OCI-LY7 (cell line): ENCODE measurements around the gene PHACTR3. TPM values are rescaled to one million over a fixed set of nuclear protein-coding genes. Genes with fewer than 3 reads are reported as not detected.
"Not testable (repeated sequence)": the region's sequence is repeated elsewhere in the genome, so short reads cannot be mapped to it uniquely, and the experiment has no call there.

Experiments
- BruUV-seq: library from RNA; stranded (reverse); fragments of 400-500 nt; replicated peaks from 2 replicates; lab custom pipeline; 2021; lab: Mats Ljungman, UMichigan
- CTCF ChIA-PET: fragments of 300-600 bp; sonication (Branson Sonifier 250); formaldehyde crosslinking; loops from one replicate; lab custom pipeline; 2022; ENCODE audit warnings: antibody characterized with exemption; ENCODE audit not compliant: unreplicated experiment; lab: Charles Lee
- POLR2A ChIA-PET: fragments of 300-600 bp; sonication (Branson Sonifier 250); formaldehyde crosslinking; loops from one replicate; lab custom pipeline; 2022; ENCODE audit warnings: antibody characterized with exemption; lab: Charles Lee
- DNase-seq: peaks from one replicate; pipeline ENCODE4 v3.0.0-alpha.2; 2015; ENCODE audit warnings: low spot score
- H2AFZ ChIP-seq: fragments of 200-600 bp; sonication (generic), shearing (Covaris generic); 2 replicates; pipeline ENCODE4 v1.6.1; 2014; ENCODE audit warnings: mild to moderate bottlenecking, antibody characterized with exemption, low read length, moderate library complexity
- H3K27ac ChIP-seq: fragments of 200-600 bp; sonication (generic); 2 replicates; pipeline ENCODE4 v1.5.1; 2014; ENCODE audit warnings: mixed run types, low read depth, mild to moderate bottlenecking, moderate library complexity, low read length, inconsistent platforms; ENCODE audit not compliant: poor library complexity, severe bottlenecking
- H3K36me3 ChIP-seq: fragments of 200-600 bp; sonication (generic); 2 replicates; pipeline ENCODE4 v1.6.1; 2014; ENCODE audit warnings: mild to moderate bottlenecking, antibody characterized with exemption, low read length, moderate library complexity, mixed read lengths; ENCODE audit not compliant: insufficient read depth
- H3K4me1 ChIP-seq: fragments of 200-600 bp; sonication (generic); 2 replicates; pipeline ENCODE4 v1.5.1; 2014; ENCODE audit warnings: mild to moderate bottlenecking, low read length; ENCODE audit not compliant: insufficient read depth, poor library complexity, severe bottlenecking
- H3K4me2 ChIP-seq: fragments of 200-600 bp; sonication (generic); 2 replicates; pipeline ENCODE4 v1.6.1; 2014; ENCODE audit warnings: mild to moderate bottlenecking, low read length
- H3K4me3 ChIP-seq: fragments of 200-600 bp; sonication (generic); 2 replicates; pipeline ENCODE4 v1.5.1; 2014; ENCODE audit warnings: mild to moderate bottlenecking, low read depth, low read length; ENCODE audit not compliant: poor library complexity, severe bottlenecking
- H3K79me2 ChIP-seq: fragments of 200-600 bp; sonication (generic); 2 replicates; pipeline ENCODE4 v1.6.1; 2016; ENCODE audit warnings: low read depth, mild to moderate bottlenecking, low read length, moderate library complexity, mixed read lengths; ENCODE audit not compliant: insufficient read depth
- H3K9me2 ChIP-seq: fragments of 200-600 bp; sonication (generic); 2 replicates; pipeline ENCODE4 v1.6.1; 2016; ENCODE audit warnings: mild to moderate bottlenecking, low read length, mixed read lengths; ENCODE audit not compliant: insufficient read depth
- H3K9me3 ChIP-seq: fragments of 200-600 bp; sonication (generic); 2 replicates; pipeline ENCODE4 v1.6.1; 2014; ENCODE audit warnings: mild to moderate bottlenecking, mixed run types, low read length, mixed read lengths
- H4K20me1 ChIP-seq: fragments of 200-600 bp; sonication (generic); 2 replicates; pipeline ENCODE4 v1.6.1; 2014; ENCODE audit warnings: mild to moderate bottlenecking, antibody characterized with exemption, low read length, moderate library complexity, mixed read lengths; ENCODE audit not compliant: insufficient read depth
- EZH2phosphoT487 ChIP-seq: fragments of 200-600 bp; sonication (generic); IDR thresholded peaks from 2 replicates; pipeline ENCODE4 v1.6.1; 2018; ENCODE audit warnings: low read depth, borderline replicate concordance, mild to moderate bottlenecking, mixed run types, antibody characterized with exemption, low read length, moderate library complexity, mixed read lengths
- intact Hi-C: fragments of 100-400 bp; cut with micrococcal nuclease; formaldehyde crosslinking; loops from one replicate; pipeline ENCODE4 v1.10.0; 2022; ENCODE audit not compliant: unreplicated experiment
- total RNA-seq, 2 experiments: library from RNA; depleted of rRNA in 1 of 2; stranded (reverse); fragments of >200 nt in 1 of 2; shearing (Covaris generic) in 1 of 2; gene quantifications; 2 replicates each; pipeline ENCODE4 v1.2.3, GENCODE V29; 2014 to 2022
- TF ChIP-seq, protein P1 (sequence below): fragments of 200-600 bp; sonication (generic); conservative IDR thresholded peaks from 2 replicates; pipeline ENCODE4 v1.5.1; 2014; ENCODE audit warnings: mild to moderate bottlenecking, antibody characterized with exemption, low read length, moderate library complexity, mixed read lengths

PHACTR3 gene
- total RNA-seq, 2 experiments from 2014 or later = 0.32 TPM; not detected in 1

DNA sequence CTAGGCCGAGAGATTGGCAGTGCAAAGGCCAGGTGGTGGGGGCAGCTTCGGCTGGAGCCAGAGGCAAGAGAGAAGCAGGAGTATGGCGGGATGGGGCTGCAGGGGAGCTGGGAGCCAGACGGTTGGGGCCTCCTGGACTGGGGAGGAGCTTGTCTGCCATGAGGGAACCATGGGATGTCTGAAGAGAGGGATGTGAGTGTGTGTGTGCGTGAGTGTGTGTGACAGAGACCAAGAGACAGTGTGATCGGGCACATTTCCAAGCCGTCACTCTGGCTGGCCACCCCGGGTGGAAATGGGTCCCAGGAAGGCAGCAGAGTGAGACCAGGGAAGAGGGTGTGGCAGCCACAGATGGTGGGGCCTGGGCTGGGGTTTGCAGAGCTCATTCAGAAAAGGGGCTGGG lies 13.8 kb downstream of the PHACTR3 start:
- CTCF ChIA-PET = no interaction called here

DNA sequence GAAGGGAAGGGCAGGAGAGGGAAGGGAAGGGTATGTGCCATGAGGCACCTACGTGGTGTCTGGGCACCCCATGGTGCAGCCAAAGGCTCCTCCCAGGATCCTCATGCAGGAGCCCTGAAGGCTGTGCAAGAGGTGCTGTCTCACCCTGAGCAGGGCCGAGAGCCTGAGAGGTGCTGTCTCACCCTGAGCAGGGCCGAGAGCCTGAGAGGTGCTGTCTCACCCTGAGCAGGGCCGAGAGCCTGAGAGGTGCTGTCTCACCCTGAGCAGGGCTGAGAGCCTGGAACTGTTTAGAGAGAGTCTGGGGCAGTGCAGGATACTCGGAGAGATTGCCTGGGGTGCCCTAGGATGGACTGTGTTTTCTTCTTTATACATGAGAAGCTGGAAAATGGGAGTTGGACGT lies 14.2 kb downstream of the PHACTR3 start:
- intact Hi-C loops, POLR2A ChIA-PET, H3K4me2 ChIP-seq, H3K79me2 ChIP-seq, H4K20me1 ChIP-seq, H3K36me3 ChIP-seq, DNase-seq, H3K9me2 ChIP-seq, H3K27ac ChIP-seq, H3K9me3 ChIP-seq, H3K4me1 ChIP-seq, CTCF ChIA-PET, BruUV-seq, H3K4me3 ChIP-seq, H2AFZ ChIP-seq: not testable (repeated sequence)

More for the DNA sequence above, 13.8 kb downstream of the PHACTR3 start:
- Histone ChIP-seq H3K4me2 (no peak overlapping the region), H2AFZ (no peak overlapping the region), H3K9me2 (no peaks in the 10 kb centered on the region), H3K36me3 (no peaks in the 10 kb centered on the region), H3K79me2 (no peaks in the 10 kb centered on the region), H3K9me3 (no peaks in the 10 kb centered on the region), H3K4me1 (no peaks in the 10 kb centered on the region), H3K27ac (no peak overlapping the region), H3K4me3 (no peak overlapping the region), H4K20me1 (no peaks in the 10 kb centered on the region)
- no peak for DNase-seq
- BruUV-seq = no TSS peak
- intact Hi-C loops = no loop called here
- POLR2A ChIA-PET = no interaction called here
- TF ChIP-seq, protein P1, sequence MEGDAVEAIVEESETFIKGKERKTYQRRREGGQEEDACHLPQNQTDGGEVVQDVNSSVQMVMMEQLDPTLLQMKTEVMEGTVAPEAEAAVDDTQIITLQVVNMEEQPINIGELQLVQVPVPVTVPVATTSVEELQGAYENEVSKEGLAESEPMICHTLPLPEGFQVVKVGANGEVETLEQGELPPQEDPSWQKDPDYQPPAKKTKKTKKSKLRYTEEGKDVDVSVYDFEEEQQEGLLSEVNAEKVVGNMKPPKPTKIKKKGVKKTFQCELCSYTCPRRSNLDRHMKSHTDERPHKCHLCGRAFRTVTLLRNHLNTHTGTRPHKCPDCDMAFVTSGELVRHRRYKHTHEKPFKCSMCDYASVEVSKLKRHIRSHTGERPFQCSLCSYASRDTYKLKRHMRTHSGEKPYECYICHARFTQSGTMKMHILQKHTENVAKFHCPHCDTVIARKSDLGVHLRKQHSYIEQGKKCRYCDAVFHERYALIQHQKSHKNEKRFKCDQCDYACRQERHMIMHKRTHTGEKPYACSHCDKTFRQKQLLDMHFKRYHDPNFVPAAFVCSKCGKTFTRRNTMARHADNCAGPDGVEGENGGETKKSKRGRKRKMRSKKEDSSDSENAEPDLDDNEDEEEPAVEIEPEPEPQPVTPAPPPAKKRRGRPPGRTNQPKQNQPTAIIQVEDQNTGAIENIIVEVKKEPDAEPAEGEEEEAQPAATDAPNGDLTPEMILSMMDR = no peak
- no peak for TF ChIP-seq EZH2phosphoT487

DNA sequence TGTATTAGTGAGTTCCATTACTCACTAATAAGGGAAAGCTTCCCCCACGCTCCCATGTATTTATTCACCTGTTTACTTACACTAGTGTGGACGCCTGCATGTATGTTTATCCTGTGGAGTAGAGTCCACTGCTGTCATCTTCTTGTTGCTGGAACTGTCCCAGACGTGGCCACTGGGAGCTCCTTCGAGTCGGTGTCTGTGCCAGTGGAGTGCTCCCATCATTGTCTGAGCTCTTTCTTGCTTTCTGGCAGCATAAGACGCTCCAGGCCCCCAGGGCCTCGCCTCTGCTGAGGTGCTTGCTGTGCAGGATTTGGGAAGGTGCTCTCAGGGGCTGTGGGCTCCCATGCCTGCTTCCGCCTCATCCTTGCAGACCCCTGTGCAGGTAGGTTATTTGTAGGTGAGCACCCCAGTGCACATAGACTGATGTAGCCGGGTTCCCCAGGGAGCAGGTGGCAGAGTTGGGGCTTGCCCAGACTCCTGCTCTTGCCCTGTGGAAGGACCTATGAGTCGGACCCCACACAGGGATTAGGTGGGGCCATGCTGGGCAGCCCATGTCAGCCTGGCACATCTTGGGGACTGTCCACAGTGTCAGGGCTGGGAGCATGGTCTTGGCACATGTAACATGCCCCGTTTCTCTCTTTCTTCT lies 16.6 kb downstream of the PHACTR3 start:
- H3K27ac ChIP-seq = no peak overlapping the region
- no peak overlapping the region for H3K4me2 ChIP-seq
- ChIA-PET CTCF (no interaction called here), POLR2A (no interaction called here)
- no peak overlapping the region for H2AFZ ChIP-seq
- no peaks in the 10 kb centered on the region for H3K9me2 ChIP-seq
- no TSS peak for BruUV-seq
- TF ChIP-seq, protein P1 = no peak
- no peak for TF ChIP-seq EZH2phosphoT487
- H3K36me3 ChIP-seq = no peaks in the 10 kb centered on the region
- intact Hi-C loops = no loop called here
- no peak for DNase-seq
- H3K4me1 ChIP-seq = no peaks in the 10 kb centered on the region
- no peaks in the 10 kb centered on the region for H4K20me1 ChIP-seq
- H3K79me2 ChIP-seq = no peaks in the 10 kb centered on the region
- no peaks in the 10 kb centered on the region for H3K9me3 ChIP-seq
- H3K4me3 ChIP-seq = no peak overlapping the region
